Activated CD8-positive, alpha-beta memory T cell treated with anti-CD3 and anti-CD28 coated beads for 48 hours (primary cell): Measurements from ENCODE around the gene HEATR5B.
"Not testable (repeated sequence)": the region's sequence is repeated elsewhere in the genome, so short reads cannot be mapped to it uniquely, and the experiment has no call there.

Experiments used
- DNase-seq, 3 experiments: peaks; one replicate each; pipeline ENCODE4 v3.0.0-alpha.2; 2020; ENCODE audit warnings: low read depth in 2 of 3, low spot score in 2 of 3

The HEATR5B gene

GRCh38 chr2:36949845-36950244, 134.3 kb downstream of the HEATR5B start:
- no peak for DNase-seq

GRCh38 chr2:36945240-36945639, 138.9 kb downstream of the HEATR5B start:
- DNase-seq, result not testable (repeated sequence)

- DNase-seq, result no peak
Measured at GRCh38 chr2:36941867-36942266, 142.3 kb downstream of the HEATR5B start.

GRCh38 chr2:36936526-36936925, 147.6 kb downstream of the HEATR5B start:
- DNase-seq, result not testable (repeated sequence)

GRCh38 chr2:36931688-36932087, 152.5 kb downstream of the HEATR5B start:
- DNase-seq, result not testable (repeated sequence)
